Hematopoietic multipotent progenitor cell treated with erythropoietin and hydrocortisone succinate and interleukin-3 and kit ligand, for 17 days (in vitro differentiated cells): ENCODE results near the gene METAP1D.
"Not testable (repeated sequence)": the region's sequence is repeated elsewhere in the genome, so short reads cannot be mapped to it uniquely, and the experiment has no call there.

Experiments
- DNase-seq: peaks from one replicate; pipeline ENCODE4 v3.0.0-alpha.2; 2015; ENCODE audit warnings: low spot score

Gene METAP1D

DNA sequence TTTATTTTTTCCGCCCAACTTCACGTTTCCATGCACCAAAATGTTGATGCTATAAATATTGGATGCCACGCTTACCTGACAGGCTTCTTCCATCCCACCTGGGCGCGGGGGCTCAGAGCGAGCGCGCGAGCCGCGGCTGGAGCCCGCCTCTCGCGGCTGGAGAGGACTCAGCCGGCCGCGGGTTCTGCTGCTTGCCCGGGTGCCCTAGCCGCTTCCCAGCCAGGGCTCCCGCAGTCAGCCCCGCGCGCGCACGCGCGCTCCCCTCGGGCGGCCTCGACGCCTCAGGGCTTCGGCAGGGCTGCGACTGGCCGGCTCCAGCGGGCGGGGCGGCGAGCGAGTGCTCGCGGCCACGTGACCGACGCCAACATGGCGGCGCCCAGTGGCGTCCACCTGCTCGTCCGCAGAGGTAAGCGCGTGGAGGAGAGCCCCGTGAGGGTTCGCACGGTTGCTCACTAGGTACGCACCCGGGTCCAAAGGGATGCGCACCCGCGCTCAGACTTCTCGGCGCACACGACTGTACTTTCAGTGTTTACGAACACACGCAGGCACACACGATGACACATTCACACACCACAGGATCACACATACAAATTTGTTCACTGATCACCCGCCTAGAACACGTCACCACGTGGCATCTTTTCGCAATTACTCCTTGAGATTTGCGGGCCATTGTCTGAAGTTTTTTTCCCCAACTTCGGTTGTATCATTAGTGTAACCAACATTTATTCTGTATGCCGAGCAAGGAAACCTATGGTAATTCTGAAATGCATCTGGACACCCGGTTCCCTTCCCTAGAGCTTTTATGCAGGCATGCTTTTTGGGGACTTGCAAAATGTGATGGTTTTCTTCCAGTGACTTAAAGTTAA, at the start of gene METAP1D:
Gene METAP1D, plus strand, starts transcription at position 350 of the 866 bp plus-strand sequence. Its CDS starts 17 bp downstream, at position 367.
- DNase-seq: peak; percentile 86

DNA sequence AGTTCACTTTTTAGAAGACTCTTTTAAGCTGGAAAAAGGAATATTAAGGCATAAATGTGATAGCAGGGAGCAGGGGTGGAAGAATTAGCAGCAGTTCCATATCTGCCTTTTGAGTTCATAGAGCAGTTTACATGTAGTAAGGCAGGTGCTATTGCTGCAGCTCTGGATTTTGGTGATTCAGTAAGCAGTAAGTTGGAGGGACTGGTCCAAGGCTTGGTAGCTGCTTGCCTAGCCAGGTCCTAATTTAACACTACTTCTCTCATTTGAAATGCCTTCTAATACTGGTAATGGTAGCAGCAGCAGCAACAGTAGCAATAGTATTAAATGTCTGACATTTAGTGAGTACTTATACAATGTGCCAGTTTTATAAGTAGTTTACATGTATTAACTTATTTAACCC, 47.5 kb upstream of the METAP1D start:
- no peak for DNase-seq

DNA sequence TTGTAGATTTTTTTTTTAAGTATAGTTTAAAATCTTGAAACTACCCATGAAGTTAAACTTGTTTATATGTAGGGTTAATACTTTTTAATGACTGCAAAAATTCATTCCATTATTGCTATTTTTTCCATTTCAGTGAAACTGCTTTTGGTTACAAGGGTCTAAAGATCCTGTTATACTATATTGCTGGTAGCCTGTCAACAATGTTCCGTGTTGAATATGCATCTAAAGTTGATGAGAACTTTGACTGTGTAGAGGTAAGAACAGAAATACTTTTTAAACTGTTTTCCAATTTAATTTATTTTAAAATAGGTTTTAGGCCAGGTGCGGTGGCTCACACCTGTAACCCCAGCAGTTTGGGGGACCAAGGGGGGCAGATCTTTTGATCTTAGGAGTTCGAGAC, 47.0 kb upstream of the METAP1D start:
- DNase-seq: no peak

DNA sequence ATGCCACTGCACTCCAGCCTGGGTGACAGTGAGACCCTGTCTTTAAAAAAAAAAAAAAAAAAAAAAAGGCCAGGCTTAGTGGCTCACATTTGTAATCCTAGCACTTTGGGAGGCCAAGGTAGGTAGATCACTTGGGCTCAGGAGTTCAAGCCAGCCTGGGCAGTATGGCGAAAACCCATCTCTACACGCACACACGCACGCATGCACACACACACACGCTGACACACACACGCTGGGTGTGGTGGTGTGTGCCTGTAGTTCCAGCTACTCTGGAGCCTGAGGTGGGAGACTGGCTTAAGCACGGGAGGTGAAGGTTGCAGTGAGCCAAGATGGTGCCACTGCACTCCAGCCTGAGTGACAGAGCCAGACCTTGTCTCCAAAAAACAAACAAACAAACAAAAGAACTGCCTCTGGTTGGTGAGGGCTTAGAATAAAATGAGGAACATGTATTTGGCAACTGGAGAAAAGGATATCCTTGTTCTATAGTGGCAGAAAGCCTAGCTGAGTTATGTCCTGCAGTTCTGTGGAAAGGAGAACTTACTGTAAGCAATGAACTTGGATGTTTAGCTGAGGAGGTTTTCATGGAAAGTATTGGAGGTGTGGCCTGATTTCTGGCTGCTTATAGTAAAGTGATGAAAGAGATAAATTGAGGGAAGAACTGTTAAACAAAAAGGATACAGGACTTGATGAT, 43.5 kb upstream of the METAP1D start:
- no peak for DNase-seq

DNA sequence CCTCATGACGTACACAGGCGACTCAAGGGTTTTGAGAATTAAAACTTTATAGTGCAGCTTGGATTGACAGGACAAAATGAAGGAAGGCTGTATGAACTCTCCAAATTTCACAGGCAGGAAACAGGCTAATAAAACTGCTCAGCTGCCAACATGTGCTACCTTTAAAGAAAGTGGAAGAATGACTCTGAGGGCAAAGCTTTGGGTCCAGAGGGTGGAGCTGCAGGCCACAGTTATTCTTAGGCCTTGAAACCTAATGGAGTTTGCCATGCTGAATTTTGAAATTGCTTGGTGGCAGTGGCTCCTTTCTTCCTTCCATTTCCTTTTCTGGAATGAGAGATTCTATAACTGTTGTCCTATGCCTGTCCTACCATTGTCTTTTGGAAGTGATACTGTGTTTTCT, 42.7 kb upstream of the METAP1D start:
- DNase-seq: peak; percentile 58

DNA sequence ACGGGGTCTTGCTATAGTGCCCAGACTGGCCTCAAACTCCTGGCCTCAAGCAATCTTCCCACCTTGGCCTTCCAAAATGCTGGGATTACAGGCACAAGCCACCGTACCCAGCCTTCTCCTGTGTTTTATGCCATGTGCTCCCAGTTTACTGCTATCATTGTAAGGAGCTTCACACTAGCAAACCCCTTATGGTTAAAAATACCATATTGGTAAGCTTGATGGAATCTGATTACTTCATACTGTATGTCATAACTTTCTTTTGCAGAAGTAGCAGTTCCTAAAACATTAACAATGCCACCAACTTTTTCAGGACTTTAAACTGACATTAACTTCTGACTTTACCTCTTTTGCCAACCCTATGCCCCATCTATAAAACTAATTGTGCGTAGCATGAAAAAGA, 41.3 kb upstream of the METAP1D start:
- DNase-seq: no peak

DNA sequence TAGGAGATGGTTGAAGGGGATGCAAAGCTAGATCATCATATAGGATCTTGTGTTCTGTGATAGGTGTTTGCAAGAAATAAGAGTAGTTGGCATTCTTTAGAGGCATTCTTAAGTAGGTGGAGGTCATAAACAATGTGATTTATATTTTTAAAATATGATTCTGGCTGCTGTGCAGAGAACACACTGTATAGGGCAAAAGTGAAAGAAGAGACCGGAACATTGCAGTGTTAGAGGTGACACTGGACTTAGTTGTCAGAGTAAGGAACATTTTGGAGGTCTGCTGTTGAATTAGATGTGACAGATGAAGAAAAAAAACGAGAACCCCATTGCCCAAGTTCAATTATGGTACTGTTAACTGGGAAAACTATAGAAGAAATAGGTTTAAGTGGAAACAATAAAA, 39.8 kb upstream of the METAP1D start:
- DNase-seq: no peak

DNA sequence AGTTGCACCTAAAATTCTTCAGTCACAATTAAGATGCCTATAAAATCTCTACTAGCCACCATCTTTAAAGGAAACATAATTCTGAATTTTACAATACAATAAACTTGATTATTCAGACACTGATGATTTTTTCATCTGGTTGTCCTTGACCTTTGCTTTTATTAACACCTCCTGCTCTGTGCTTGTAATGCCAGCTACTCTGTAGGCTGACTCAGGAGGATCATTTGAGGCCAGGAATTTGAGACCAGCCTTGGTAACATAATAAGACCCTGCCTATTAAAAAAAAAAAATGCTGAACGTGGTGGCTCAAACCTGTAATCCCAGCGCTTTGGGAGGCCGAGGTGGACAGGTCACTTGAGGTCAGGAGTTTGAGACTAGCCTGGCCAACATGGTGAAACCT, 39.2 kb upstream of the METAP1D start:
- DNase-seq: no peak

DNA sequence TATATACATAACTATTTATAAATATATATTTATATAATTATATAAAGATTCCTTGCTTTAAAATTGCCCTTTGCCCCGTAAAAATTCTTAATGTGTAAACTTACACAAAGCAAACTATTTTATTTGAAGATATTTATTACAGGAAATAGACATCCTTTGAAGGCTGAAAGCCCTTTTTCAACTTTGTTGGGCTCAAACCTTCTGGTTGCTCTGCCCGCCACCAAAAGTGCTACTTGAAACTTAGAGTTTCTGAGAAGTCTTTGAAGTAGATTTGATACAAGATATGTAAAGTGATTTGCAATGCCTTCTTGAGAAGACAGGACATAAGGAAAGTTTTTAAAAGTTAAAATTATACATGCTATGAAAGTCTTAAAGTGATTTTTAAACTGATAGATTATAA, 36.6 kb upstream of the METAP1D start:
- DNase-seq: no peak

DNA sequence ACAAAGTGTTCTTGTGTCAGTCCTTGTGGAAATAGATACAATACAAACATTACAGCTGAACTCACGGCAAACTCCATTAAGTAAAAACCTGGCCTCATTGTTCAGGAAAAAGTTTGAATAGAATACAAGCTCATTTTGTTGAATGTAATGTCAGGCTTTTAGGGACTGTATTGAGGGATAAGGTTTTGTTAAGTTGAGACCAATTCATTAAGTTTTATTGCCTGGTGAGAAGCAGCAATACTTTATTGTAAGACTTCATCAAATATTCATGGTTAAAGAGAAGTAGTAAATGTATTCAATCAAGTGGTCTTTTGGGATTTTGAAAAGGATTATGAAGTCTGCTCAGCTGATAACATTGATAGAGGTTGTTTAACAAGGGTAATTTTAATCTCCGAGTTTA, 35.4 kb upstream of the METAP1D start:
- no peak for DNase-seq

DNA sequence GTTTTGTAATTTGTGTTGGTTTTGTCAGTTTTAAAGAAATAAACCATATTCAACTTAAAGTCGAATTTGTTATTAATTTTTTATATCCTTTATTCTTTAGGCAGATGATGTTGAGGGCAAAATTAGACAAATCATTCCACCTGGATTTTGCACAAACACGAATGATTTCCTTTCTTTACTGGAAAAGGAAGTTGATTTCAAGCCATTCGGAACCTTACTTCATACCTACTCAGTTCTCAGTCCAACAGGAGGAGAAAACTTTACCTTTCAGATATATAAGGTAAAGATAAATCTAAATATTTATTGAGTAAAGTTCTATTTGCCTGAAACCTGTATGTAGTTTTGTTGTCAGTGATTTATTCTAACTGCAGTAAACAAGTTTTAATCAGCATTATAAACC, 34.5 kb upstream of the METAP1D start:
- no peak for DNase-seq

DNA sequence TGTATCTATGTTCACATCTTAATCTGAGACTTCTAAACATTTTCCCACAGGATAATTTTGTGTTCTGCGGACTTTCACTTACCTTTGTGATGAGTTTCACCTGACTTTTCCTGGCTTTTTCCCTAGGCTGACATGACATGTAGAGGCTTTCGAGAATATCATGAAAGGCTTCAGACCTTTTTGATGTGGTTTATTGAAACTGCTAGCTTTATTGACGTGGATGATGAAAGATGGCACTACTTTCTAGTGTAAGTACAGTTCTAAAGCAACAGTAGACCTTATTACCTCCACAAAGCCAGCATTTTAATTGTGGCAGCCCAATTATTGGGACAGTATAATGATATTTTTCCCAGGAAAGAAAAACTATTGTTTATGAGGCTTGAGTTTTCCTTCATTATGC, 34.1 kb upstream of the METAP1D start:
- no peak for DNase-seq

DNA sequence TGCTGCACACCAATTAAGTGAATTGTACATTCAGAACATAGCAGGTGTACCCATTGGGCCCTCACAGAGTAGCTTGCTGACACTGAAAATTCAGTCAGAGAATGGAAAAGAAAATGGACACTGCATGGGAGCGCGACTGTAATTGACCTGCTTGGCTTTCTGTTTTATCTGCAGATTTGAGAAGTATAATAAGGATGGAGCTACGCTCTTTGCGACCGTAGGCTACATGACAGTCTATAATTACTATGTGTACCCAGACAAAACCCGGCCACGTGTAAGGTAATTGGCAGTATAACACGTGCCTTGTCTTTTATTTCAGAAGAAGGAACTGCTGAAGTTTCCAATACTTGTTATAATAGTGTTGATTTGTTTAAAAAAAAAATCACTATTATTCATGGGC, 33.5 kb upstream of the METAP1D start:
- no peak for DNase-seq

DNA sequence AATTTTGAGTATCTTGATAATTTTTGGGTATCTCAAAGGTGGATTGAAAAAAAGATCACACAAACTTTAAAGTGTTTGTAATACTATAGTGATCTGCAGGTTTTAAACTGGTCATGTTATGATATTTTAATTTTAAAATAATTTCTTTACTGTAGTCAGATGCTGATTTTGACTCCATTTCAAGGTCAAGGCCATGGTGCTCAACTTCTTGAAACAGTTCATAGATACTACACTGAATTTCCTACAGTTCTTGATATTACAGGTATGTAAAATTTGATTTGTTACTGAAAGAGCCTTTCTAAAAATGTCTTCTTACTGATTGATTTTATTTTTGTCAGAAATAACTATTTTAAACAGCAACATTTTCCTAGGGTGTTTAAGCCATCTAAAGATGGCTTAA, 33.1 kb upstream of the METAP1D start:
- DNase-seq: no peak

DNA sequence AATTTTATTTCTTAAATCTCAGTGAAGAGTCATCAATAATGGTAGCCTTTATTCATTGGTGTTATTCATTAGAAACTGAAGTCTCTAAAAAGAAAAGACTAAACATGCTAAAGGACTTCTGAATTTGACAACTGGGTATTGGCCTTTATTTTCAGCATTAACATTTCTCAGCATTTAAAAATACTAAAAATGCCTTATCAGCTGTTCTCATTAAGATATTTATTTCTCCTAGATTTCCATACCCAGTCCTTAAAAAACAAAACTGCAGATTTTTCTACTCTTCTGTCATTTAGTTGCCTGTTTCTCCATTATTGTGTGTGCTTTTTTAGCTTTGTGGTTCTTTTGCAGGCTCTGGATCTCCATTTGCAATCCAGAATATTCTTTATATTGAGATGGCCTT, 31.2 kb upstream of the METAP1D start:
- DNase-seq: no peak

DNA sequence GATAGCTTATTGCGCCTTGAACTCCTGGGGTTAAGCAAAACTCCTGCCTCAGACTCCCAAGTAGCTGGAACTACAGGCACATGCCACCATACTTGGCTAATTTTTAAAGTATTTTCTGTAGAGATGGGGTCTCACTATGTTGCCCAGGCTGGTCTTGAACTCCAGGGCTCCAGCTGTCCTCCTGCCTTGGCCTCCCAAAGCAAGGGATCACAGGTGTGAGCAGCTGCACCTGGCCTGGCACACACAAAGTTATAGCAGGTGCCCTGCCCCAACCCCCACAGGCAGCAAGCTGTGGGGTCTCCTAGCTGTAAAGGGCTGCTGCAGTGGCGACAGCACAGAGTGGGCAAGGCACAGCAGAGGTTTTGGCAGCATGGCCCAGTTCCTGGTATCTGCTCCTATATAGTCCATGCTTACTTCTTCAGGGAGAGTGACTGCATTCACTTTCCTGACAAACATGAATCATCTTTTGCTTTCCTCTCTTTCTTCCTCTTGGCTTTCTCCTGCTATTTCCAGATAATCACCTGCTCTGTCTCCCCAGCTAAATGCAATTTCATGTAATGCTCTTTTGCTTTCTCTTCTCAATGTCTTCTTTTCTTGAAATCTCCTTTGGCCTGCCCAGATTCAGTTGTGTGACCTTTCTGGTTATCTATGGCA, 27.3 kb upstream of the METAP1D start:
- DNase-seq: no peak

DNA sequence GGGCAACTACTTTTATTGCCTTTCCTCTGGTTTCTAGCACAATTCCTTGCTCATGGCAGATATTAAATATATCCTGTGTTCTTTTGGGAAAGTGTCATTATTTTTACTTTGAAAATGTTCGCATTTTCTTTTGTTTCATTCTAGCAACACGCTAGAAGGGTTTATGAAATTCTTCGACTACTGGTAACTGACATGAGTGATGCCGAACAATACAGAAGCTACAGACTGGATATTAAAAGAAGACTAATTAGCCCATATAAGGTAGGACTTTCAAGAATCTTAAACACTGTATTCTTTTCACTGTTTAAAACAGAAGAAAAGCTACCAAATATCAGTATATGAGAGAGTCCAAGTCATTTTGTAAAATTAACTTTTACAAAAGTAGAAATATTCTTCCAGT, 20.6 kb upstream of the METAP1D start:
- no peak for DNase-seq

DNA sequence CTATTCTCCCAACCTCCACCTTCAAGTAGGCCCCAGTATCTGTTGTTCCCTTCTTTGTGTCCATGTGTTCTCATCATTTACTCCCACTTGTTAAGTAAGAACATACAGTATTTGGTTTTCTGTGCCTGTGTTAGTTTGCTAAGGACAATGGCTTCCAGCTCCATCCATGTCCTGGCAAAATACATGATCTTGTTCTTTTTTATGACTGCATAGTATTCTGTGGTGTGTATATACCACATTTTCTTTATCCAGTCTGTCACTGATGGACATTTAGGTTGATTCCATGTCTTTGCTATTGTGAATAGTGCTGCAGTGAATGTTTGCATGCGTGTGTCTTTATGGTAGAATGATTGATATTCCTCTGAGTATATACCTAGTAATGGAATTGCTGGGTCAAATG, 15.8 kb upstream of the METAP1D start:
- not testable (repeated sequence) for DNase-seq

DNA sequence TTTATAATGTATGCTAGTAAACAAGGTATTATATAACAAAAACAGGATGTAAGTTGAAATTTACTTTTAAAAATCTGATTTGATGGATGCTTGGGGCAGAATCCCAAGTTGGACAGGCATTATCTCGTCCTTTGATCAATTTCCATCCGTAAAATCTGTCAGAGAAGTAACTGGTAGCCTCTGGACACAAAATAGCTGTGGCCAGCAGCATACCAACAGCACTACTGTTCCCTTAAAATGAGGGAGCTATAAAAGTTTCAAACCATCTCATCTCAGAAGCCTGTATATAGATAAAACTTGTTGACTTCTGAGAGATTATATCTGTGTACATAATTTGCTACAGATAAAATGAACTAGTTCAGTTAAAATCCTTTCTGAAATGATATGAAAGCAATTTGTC, 14.7 kb upstream of the METAP1D start:
- no peak for DNase-seq

DNA sequence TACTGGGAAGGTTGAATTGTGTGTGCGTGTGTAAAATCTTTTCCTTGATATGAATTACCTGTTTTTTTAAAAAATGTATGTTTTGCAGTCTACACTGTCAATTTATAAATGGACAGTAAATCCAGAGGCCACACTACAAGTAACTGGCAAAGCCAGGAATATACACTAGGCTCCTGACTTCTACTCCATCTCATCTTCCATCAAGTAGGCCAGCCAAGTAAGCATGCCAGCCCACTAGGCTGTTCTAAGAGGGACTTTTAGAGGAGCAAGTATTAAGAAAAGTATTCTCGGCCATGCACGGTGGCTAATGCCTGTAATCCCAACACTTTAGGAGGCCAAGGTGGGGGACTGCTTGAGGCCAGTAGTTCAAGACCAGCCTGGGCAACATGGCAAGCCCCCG, 13.0 kb upstream of the METAP1D start:
- DNase-seq: no peak

DNA sequence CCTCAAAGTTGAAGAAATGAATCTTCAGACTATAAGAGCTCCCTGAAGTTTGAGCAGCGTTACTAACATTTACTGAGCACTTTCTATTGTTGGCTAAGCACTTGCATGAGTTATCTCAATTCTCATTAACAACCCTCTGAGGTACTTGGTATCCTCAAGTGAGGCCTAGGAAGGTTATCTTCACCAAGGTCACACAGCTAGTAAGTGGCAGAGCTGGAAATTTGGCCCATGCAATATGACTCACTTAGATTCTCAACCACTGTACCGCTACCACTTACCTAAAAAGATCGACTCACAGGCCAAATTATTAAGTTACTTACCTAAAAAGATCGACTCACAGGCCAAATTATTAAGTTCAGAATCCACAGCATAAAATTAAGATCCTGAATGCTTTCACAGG, 8.7 kb upstream of the METAP1D start:
- DNase-seq: no peak

DNA sequence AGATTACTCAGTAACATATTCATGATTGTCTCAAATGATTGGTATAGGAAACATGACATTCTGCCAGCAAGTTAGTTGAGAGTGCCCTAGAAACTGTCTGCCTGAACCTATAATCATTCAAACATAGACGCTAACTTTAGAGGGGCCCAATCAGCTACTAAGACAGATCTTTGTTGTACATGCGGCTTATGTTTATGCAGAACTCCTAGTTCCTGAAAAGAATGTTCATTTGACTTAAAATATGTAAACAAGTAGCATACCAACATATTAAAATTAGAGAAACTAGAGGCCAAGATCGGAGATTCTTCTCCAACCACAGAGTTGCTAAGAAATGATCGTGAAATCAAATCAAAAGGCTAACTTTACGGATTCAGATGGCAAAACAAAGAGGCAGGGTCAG, 4.2 kb upstream of the METAP1D start:
- no peak for DNase-seq

DNA sequence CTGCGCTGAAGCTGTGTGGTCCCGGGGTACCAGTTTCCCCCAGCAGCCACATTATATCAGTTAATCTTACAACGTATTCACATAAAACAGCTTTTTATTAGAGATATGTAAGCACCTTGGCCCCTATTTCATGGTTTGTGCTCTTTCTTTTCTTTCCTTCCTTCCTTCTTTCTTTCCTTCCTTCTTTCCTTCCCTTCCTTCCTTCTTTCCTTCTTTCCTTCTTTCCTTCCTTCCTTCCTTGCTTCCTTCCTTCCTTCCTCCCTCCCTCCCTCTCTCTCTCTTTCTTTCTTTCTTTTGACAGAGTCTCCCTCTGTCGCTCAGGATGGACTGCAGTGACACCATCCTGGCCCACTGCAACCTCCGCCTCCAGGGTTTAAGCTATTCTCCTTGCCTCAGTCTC, 3.7 kb upstream of the METAP1D start:
- no peak for DNase-seq
